SK-N-MC (cell line): Measurements from ENCODE around the gene SLC35B1.

Source experiments
- EZH2 ChIP-seq: fragments of 200-600 bp; sonication (generic); IDR thresholded peaks from one replicate; pipeline ENCODE4 v1.6.1; 2017; ENCODE audit warnings: antibody characterized with exemption
- FOXP2 ChIP-seq: optimal IDR thresholded peaks from 2 replicates; pipeline ENCODE3; 2011; ENCODE audit warnings: mild to moderate bottlenecking, moderate library complexity; ENCODE audit not compliant: insufficient read depth; ENCODE audit errors: extremely low read length, control extremely low read depth
- POLR2AphosphoS5 ChIP-seq: IDR thresholded peaks from 2 replicates; pipeline ENCODE4 v1.6.1; 2012; ENCODE audit warnings: mild to moderate bottlenecking, low read depth, low read length, borderline replicate concordance

DNA sequence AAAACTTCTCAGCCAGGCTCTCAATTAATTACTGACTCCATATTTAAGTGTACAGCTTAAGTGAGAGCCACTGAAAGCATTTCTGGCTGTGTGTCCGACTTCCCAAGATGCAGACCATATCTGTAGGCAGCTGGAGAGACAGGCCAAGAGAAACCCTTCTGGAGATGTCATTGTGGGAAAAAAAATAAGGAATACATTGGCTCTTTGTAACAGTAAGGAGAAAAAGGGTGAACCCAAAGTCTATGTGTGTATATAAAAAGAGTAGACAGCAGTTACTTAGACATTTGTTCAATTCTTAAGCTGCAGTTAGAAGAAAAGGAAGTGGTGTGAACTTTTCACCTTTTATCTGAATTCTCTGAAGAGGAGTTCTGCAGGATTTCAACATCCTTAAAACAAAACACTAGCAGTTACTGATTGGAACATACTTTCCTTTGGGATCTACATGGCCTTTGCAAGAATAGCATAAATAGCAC, 34.4 kb upstream of the SLC35B1 start:
- TF ChIP-seq EZH2 (no peak), POLR2AphosphoS5 (no peak), FOXP2 (no peak)
